ENCODE data around the gene SORBS1.

SORBS1 gene

DNA sequence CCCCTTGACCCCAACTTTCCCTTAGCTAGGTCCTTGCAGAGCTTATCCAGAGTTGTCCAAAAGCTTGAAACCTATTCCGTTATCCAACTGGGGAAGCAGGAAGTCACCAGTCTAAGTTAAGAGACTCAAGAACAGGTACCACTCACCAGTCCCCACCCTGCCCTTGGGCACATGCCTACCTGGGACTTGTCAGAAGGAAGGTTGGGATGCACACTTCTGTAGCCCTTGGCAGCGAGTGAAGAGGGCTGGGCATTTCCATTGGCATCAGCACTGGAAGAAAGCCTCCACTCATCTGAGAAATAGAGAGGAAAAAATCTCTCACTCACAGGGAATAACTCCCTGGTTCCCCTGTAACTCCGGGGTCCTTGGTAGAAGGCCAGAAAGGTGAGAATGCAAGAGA is 139.4 kb downstream of the SORBS1 start:
- no peak for ATAC-seq
- TF ChIP-seq RARB (CRISPR knock-in tag; IDR thresholded peaks at IDR 0.05) = no peak
- TF ChIP-seq ZNF565 (CRISPR knock-in tag; conservative IDR thresholded peaks at IDR 0.05; ENCODE audit: low read depth) = no peak
- no peak for TF ChIP-seq CSDC2 (CRISPR knock-in tag; IDR thresholded peaks at IDR 0.05)
- no peak for TF ChIP-seq ZC3H10 (CRISPR knock-in tag; IDR thresholded peaks at IDR 0.05)
- TF ChIP-seq BACH2 (CRISPR knock-in tag; IDR thresholded peaks at IDR 0.05; ENCODE audit: borderline replicate concordance) = no peak
- no peak for TF ChIP-seq ZFP30 (CRISPR knock-in tag; IDR thresholded peaks at IDR 0.05)
- TF ChIP-seq, protein P1, sequence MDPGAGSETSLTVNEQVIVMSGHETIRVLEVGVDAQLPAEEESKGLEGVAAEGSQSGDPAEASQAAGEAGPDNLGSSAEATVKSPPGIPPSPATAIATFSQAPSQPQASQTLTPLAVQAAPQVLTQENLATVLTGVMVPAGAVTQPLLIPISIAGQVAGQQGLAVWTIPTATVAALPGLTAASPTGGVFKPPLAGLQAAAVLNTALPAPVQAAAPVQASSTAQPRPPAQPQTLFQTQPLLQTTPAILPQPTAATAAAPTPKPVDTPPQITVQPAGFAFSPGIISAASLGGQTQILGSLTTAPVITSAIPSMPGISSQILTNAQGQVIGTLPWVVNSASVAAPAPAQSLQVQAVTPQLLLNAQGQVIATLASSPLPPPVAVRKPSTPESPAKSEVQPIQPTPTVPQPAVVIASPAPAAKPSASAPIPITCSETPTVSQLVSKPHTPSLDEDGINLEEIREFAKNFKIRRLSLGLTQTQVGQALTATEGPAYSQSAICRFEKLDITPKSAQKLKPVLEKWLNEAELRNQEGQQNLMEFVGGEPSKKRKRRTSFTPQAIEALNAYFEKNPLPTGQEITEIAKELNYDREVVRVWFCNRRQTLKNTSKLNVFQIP (CRISPR knock-in tag; IDR thresholded peaks at IDR 0.05; ENCODE audit: borderline replicate concordance, low read depth) = no peak
- TF ChIP-seq, protein P2, sequence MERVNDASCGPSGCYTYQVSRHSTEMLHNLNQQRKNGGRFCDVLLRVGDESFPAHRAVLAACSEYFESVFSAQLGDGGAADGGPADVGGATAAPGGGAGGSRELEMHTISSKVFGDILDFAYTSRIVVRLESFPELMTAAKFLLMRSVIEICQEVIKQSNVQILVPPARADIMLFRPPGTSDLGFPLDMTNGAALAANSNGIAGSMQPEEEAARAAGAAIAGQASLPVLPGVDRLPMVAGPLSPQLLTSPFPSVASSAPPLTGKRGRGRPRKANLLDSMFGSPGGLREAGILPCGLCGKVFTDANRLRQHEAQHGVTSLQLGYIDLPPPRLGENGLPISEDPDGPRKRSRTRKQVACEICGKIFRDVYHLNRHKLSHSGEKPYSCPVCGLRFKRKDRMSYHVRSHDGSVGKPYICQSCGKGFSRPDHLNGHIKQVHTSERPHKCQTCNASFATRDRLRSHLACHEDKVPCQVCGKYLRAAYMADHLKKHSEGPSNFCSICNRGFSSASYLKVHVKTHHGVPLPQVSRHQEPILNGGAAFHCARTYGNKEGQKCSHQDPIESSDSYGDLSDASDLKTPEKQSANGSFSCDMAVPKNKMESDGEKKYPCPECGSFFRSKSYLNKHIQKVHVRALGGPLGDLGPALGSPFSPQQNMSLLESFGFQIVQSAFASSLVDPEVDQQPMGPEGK (CRISPR knock-in tag; IDR thresholded peaks at IDR 0.05; ENCODE audit: borderline replicate concordance) = no peak
- TF ChIP-seq SNAI2 (CRISPR knock-in tag; IDR thresholded peaks at IDR 0.05) = no peak
- no peak for TF ChIP-seq ZNF70 (CRISPR knock-in tag; IDR thresholded peaks at IDR 0.05)
- no peak for TF ChIP-seq ZFP3 (CRISPR knock-in tag; IDR thresholded peaks at IDR 0.05)
- no peak for TF ChIP-seq ARNTL (CRISPR knock-in tag; IDR thresholded peaks at IDR 0.05; ENCODE audit: borderline replicate concordance, low read depth)
- TF ChIP-seq, protein P3, sequence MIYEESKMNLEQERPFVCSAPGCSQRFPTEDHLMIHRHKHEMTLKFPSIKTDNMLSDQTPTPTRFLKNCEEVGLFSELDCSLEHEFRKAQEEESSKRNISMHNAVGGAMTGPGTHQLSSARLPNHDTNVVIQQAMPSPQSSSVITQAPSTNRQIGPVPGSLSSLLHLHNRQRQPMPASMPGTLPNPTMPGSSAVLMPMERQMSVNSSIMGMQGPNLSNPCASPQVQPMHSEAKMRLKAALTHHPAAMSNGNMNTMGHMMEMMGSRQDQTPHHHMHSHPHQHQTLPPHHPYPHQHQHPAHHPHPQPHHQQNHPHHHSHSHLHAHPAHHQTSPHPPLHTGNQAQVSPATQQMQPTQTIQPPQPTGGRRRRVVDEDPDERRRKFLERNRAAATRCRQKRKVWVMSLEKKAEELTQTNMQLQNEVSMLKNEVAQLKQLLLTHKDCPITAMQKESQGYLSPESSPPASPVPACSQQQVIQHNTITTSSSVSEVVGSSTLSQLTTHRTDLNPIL (CRISPR knock-in tag; IDR thresholded peaks at IDR 0.05; ENCODE audit: low read depth) = no peak

DNA sequence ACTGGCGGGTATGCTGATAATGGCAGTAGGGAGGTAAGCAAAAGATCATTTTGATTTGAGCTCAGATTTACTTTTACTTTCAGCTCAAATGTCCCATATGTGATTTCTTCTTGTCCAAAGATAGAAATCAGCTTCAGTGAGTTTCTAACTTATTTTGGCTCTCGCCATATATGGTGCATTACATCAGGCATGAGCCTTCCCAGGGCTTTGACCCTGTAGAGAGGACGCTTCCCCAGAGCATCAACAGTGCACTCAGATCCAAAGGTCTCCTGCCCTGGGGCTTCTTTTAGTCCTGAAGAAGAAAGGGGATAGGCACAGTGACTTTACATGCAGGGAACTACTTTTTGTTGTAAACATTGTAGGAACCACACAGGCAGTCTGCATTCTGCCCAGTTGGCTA is 141.8 kb downstream of the SORBS1 start:
- ATAC-seq = no peak
- TF ChIP-seq, protein P4, sequence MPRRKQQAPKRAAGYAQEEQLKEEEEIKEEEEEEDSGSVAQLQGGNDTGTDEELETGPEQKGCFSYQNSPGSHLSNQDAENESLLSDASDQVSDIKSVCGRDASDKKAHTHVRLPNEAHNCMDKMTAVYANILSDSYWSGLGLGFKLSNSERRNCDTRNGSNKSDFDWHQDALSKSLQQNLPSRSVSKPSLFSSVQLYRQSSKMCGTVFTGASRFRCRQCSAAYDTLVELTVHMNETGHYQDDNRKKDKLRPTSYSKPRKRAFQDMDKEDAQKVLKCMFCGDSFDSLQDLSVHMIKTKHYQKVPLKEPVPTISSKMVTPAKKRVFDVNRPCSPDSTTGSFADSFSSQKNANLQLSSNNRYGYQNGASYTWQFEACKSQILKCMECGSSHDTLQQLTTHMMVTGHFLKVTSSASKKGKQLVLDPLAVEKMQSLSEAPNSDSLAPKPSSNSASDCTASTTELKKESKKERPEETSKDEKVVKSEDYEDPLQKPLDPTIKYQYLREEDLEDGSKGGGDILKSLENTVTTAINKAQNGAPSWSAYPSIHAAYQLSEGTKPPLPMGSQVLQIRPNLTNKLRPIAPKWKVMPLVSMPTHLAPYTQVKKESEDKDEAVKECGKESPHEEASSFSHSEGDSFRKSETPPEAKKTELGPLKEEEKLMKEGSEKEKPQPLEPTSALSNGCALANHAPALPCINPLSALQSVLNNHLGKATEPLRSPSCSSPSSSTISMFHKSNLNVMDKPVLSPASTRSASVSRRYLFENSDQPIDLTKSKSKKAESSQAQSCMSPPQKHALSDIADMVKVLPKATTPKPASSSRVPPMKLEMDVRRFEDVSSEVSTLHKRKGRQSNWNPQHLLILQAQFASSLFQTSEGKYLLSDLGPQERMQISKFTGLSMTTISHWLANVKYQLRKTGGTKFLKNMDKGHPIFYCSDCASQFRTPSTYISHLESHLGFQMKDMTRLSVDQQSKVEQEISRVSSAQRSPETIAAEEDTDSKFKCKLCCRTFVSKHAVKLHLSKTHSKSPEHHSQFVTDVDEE (CRISPR knock-in tag; IDR thresholded peaks at IDR 0.05) = no peak
- TF ChIP-seq, protein P5, sequence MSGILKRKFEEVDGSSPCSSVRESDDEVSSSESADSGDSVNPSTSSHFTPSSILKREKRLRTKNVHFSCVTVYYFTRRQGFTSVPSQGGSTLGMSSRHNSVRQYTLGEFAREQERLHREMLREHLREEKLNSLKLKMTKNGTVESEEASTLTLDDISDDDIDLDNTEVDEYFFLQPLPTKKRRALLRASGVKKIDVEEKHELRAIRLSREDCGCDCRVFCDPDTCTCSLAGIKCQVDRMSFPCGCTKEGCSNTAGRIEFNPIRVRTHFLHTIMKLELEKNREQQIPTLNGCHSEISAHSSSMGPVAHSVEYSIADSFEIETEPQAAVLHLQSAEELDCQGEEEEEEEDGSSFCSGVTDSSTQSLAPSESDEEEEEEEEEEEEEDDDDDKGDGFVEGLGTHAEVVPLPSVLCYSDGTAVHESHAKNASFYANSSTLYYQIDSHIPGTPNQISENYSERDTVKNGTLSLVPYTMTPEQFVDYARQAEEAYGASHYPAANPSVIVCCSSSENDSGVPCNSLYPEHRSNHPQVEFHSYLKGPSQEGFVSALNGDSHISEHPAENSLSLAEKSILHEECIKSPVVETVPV (CRISPR knock-in tag; IDR thresholded peaks at IDR 0.05) = no peak
- TF ChIP-seq, protein P1 (CRISPR knock-in tag; IDR thresholded peaks at IDR 0.05; ENCODE audit: borderline replicate concordance, low read depth) = no peak
- TF ChIP-seq ARNTL (CRISPR knock-in tag; IDR thresholded peaks at IDR 0.05; ENCODE audit: borderline replicate concordance, low read depth) = no peak
- TF ChIP-seq PPARA (CRISPR knock-in tag; IDR thresholded peaks at IDR 0.05; ENCODE audit: borderline replicate concordance) = no peak
- TF ChIP-seq ZC3H10 (CRISPR knock-in tag; IDR thresholded peaks at IDR 0.05) = no peak
- no peak for TF ChIP-seq BACH2 (CRISPR knock-in tag; IDR thresholded peaks at IDR 0.05; ENCODE audit: borderline replicate concordance)
- TF ChIP-seq ESRRG (CRISPR knock-in tag; IDR thresholded peaks at IDR 0.05) = no peak
- no peak for TF ChIP-seq ISL1 (CRISPR knock-in tag; IDR thresholded peaks at IDR 0.05)
- TF ChIP-seq, protein P3 (CRISPR knock-in tag; IDR thresholded peaks at IDR 0.05; ENCODE audit: low read depth) = no peak
- TF ChIP-seq TCF4 (CRISPR knock-in tag; IDR thresholded peaks at IDR 0.05; ENCODE audit: borderline replicate concordance) = no peak

Data from SK-N-SH treated with all-trans-retinoic acid at 6 μM for 48 hours (cell line).